ENCODE data around the gene COL18A1.

DNA sequence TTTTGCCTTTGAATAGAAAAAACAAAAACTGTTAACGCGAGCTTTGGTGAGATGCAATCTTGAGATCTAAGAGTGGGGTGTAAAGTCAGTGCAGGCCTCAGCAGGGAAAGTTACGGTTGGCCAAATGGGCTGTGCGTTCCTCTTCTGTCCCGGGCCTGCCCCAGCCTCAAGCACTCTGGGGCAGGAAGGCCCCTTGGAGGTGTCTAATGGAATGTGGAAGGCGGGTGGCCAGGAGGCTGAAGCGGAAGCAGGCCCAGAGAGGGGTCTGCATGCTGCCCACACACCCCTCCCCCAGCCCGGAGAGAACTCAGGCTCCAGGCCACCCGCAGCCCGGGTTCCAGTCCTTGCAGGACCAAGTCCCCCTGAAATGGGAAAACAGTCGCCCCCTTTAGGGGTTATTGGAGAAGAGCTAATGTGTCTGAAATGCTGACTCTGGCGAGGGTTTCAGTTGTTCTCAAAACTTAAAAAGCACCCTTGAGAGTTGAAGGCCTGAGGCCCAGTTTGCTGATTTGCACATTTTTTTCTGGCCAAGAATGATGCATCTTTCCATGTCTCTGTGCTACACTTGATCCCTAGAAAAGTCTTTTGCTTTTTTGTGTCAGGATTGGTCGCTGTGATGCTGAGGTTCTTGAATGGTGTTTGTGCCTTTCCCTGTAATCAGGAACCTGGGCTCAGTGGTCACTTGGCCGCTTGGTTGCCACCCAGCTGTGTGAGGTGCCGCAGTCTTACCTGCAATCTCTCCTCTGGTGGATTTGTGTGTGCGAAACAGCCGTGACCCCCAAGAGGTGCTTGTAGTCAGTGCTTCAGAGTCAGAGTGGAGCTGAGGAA, 2.0 kb downstream of the COL18A1 start:
- TF ChIP-seq, protein P1, sequence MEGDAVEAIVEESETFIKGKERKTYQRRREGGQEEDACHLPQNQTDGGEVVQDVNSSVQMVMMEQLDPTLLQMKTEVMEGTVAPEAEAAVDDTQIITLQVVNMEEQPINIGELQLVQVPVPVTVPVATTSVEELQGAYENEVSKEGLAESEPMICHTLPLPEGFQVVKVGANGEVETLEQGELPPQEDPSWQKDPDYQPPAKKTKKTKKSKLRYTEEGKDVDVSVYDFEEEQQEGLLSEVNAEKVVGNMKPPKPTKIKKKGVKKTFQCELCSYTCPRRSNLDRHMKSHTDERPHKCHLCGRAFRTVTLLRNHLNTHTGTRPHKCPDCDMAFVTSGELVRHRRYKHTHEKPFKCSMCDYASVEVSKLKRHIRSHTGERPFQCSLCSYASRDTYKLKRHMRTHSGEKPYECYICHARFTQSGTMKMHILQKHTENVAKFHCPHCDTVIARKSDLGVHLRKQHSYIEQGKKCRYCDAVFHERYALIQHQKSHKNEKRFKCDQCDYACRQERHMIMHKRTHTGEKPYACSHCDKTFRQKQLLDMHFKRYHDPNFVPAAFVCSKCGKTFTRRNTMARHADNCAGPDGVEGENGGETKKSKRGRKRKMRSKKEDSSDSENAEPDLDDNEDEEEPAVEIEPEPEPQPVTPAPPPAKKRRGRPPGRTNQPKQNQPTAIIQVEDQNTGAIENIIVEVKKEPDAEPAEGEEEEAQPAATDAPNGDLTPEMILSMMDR (IDR thresholded peaks at IDR 0.05 in 4 of 5, conservative IDR thresholded peaks at IDR 0.05 in 1 of 5): no peak
- no peak for TF ChIP-seq POLR2A (IDR thresholded peaks at IDR 0.05)
